SHP77 treated with DMSO at 0.1 percent for 48 hours (cell line): Measurements from ENCODE around the gene MIA2.

Experiments used
- DNase-seq: peaks from one replicate; lab custom pipeline; 2025; lab: John Stamatoyannopoulos, UW

MIA2 gene

GRCh38 chr14:39383741-39384140 lies 150.0 kb downstream of the MIA2 start:
- DNase-seq, result no peak

- no peak for DNase-seq
Measured at GRCh38 chr14:39384177-39384576, 150.5 kb downstream of the MIA2 start.

GRCh38 chr14:39393289-39393688 lies 159.6 kb downstream of the MIA2 start:
- no peak for DNase-seq

- no peak for DNase-seq
Measured at GRCh38 chr14:39395555-39396254, 162.0 kb downstream of the MIA2 start.

GRCh38 chr14:39396448-39396847 lies 162.7 kb downstream of the MIA2 start:
- DNase-seq, result no peak

- no peak for DNase-seq
Measured at GRCh38 chr14:39398382-39398781, 164.7 kb downstream of the MIA2 start.

GRCh38 chr14:39406560-39406959 lies 172.8 kb downstream of the MIA2 start:
- DNase-seq, result no peak

- DNase-seq, result no peak
Measured at GRCh38 chr14:39416072-39416471, 182.4 kb downstream of the MIA2 start.

GRCh38 chr14:39417014-39417413 lies 183.3 kb downstream of the MIA2 start:
- no peak for DNase-seq

GRCh38 chr14:39419272-39419671 lies 185.6 kb downstream of the MIA2 start:
- DNase-seq, result no peak

GRCh38 chr14:39422243-39422642 lies 188.5 kb downstream of the MIA2 start:
- DNase-seq, result no peak

GRCh38 chr14:39423793-39424192 lies 190.1 kb downstream of the MIA2 start:
- no peak for DNase-seq

GRCh38 chr14:39425947-39426346 lies 192.2 kb downstream of the MIA2 start:
- DNase-seq, result no peak

- peak; percentile 21 for DNase-seq
Measured at GRCh38 chr14:39426605-39427004, 192.9 kb downstream of the MIA2 start.

- DNase-seq, result no peak
Measured at GRCh38 chr14:39428118-39428517, 194.4 kb downstream of the MIA2 start.

GRCh38 chr14:39430762-39431415 lies 197.2 kb downstream of the MIA2 start:
- DNase-seq, result peak; percentile 9

GRCh38 chr14:39431416-39432178 lies 197.9 kb downstream of the MIA2 start:
- DNase-seq, result no peak

GRCh38 chr14:39432179-39432618 lies 198.5 kb downstream of the MIA2 start, which contains the start of gene FBXO33:
FBXO33 (minus strand) TSS chr14:39432433; CDS start chr14:39432162, 271 bp downstream.
- DNase-seq, result peak; percentile 97

GRCh38 chr14:39432619-39433451 lies 199.1 kb downstream of the MIA2 start:
- peak; percentile 97 for DNase-seq

- DNase-seq, result no peak
Measured at GRCh38 chr14:39433452-39433813, 199.7 kb downstream of the MIA2 start.

- no peak for DNase-seq
Measured at GRCh38 chr14:39434401-39434800, 200.7 kb downstream of the MIA2 start.

GRCh38 chr14:39435241-39435640 lies 201.5 kb downstream of the MIA2 start:
- no peak for DNase-seq
